ENCODE measurements around the gene CHMP1B.
A peak's percentile ranks its signal among the peaks of the same experiment; 100 is the strongest.
"Not testable (repeated sequence)": the region's sequence is repeated elsewhere in the genome, so short reads cannot be mapped to it uniquely, and the experiment has no call there.

The CHMP1B gene

GRCh38 chr18:11839556-11839955 lies 11.7 kb upstream of the CHMP1B start:
- no peak for DNase-seq (ENCODE audit: low read depth, low spot score)

GRCh38 chr18:11840493-11840892 lies 10.7 kb upstream of the CHMP1B start:
- no peak for DNase-seq (ENCODE audit: low read depth, low spot score)

- no peak for DNase-seq (ENCODE audit: low read depth, low spot score)
These were observed 8.7 kb upstream of the CHMP1B start for GRCh38 chr18:11842562-11842961.

GRCh38 chr18:11844436-11844835 lies 6.8 kb upstream of the CHMP1B start:
- DNase-seq (ENCODE audit: low read depth, low spot score) = no peak

- DNase-seq (ENCODE audit: low read depth, low spot score) = no peak
These were observed 5.6 kb upstream of the CHMP1B start for GRCh38 chr18:11845654-11846053.

GRCh38 chr18:11847811-11848210 lies 3.4 kb upstream of the CHMP1B start:
- no peak for DNase-seq (ENCODE audit: low read depth, low spot score)

GRCh38 chr18:11849279-11849678 lies 1.9 kb upstream of the CHMP1B start:
- no peak for DNase-seq (ENCODE audit: low read depth, low spot score)

- peak; percentile 96 for DNase-seq (ENCODE audit: low read depth, low spot score)
These were observed 1.2 kb upstream of the CHMP1B start for GRCh38 chr18:11849841-11850634.

GRCh38 chr18:11850821-11851145 lies 430 bp upstream of the CHMP1B start:
- no peak for DNase-seq (ENCODE audit: low read depth, low spot score)

GRCh38 chr18:11851806-11852337 lies 659 bp downstream of the CHMP1B start:
- peak; percentile 64 for DNase-seq (ENCODE audit: low read depth, low spot score)

GRCh38 chr18:11854554-11854953 lies 3.3 kb downstream of the CHMP1B start:
- DNase-seq (ENCODE audit: low read depth, low spot score) = not testable (repeated sequence)

- peak; percentile 94 for DNase-seq (ENCODE audit: low read depth, low spot score)
These were observed 6.1 kb downstream of the CHMP1B start for GRCh38 chr18:11857177-11857887.

- no peak for DNase-seq (ENCODE audit: low read depth, low spot score)
These were observed 8.1 kb downstream of the CHMP1B start for GRCh38 chr18:11859282-11859830.

- DNase-seq (ENCODE audit: low read depth, low spot score) = peak; percentile 60
These were observed 8.7 kb downstream of the CHMP1B start for GRCh38 chr18:11859903-11860407.

- DNase-seq (ENCODE audit: low read depth, low spot score) = no peak
These were observed 9.6 kb downstream of the CHMP1B start for GRCh38 chr18:11860594-11861450.

GRCh38 chr18:11861583-11862288 lies 10.5 kb downstream of the CHMP1B start:
- no peak for DNase-seq (ENCODE audit: low read depth, low spot score)

- DNase-seq (ENCODE audit: low read depth, low spot score) = no peak
These were observed 11.4 kb downstream of the CHMP1B start for GRCh38 chr18:11862468-11863137.

- DNase-seq (ENCODE audit: low read depth, low spot score) = no peak
These were observed 13.3 kb downstream of the CHMP1B start for GRCh38 chr18:11864471-11864870.

GRCh38 chr18:11865071-11865470 lies 13.9 kb downstream of the CHMP1B start:
- no peak for DNase-seq (ENCODE audit: low read depth, low spot score)

- DNase-seq (ENCODE audit: low read depth, low spot score) = no peak
These were observed 15.1 kb downstream of the CHMP1B start for GRCh38 chr18:11866329-11866728.
